HG02884 (cell line): ENCODE data around the gene RASAL1.

Source experiments
- ATAC-seq: cut with Tn5 transposase; IDR thresholded peaks from one replicate; pipeline ENCODE4 v1.9.1; 2021; ENCODE audit warnings: mild to moderate bottlenecking, moderate library complexity; ENCODE audit not compliant: unreplicated experiment

RASAL1 gene

GRCh38 chr12:113162102-113163029 is 26.8 kb upstream of the RASAL1 start:
- ATAC-seq = no peak

GRCh38 chr12:113161415-113162016 is 26.0 kb upstream of the RASAL1 start:
- no peak for ATAC-seq

- no peak for ATAC-seq
Observed at GRCh38 chr12:113159937-113160336, 24.4 kb upstream of the RASAL1 start.

GRCh38 chr12:113158439-113159203 is 23.1 kb upstream of the RASAL1 start:
- no peak for ATAC-seq

DNA sequence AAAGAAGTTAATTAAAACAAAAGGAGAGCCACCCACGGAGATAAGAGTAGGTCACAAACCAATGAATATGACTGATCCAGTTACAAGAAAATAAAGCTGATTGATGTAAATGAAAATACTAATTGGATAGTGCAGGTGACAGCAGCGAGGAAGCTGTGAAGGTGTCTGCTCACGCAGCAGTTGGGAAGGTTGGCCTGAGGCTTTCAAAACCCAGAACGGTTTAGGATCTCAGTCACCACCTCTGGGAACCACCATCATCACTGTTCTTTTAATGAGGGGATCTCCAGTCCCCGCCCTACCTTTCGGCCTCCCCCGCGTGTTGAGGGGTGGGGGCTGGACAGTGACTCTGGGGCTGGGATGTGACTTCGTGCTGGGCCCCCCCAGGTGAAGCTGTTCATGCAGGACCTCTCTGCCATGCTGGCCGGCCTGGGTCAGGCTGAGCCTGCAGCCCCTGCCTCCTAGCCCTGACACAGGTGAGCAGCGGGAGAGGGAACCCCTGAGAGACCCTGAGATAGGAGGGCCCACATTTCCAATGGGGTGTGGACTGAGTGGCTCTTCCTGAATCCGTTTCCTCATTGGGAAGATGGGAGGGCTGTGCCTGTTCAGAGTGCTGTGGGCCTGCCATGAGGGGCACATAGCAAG is 21.8 kb upstream of the RASAL1 start:
- ATAC-seq = no peak

GRCh38 chr12:113155646-113156045 is 20.1 kb upstream of the RASAL1 start:
- ATAC-seq = no peak

DNA sequence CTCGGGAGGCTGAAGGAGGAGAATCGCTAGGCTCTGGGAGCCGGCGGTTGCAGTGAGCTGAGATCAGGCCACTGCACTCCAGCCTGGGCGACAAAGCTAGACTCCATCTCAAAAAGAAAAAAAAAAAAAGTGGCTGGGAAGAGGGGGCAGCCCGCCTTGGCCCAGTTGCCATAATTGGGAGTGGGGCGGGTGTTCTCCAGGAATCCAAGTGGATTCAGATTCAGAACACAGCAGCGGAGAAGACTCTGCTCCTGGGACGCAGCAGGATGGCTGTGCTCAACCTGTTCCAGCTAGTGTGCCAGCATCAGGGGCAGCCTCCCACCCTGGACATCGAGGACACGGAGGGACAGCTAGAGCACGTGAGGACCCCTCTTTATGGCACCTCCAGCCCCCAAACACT is 19.5 kb upstream of the RASAL1 start:
- ATAC-seq = no peak

GRCh38 chr12:113154351-113154973 is 18.9 kb upstream of the RASAL1 start:
- ATAC-seq = no peak

- ATAC-seq = no peak
Observed at GRCh38 chr12:113152835-113153814, 17.6 kb upstream of the RASAL1 start.

DNA sequence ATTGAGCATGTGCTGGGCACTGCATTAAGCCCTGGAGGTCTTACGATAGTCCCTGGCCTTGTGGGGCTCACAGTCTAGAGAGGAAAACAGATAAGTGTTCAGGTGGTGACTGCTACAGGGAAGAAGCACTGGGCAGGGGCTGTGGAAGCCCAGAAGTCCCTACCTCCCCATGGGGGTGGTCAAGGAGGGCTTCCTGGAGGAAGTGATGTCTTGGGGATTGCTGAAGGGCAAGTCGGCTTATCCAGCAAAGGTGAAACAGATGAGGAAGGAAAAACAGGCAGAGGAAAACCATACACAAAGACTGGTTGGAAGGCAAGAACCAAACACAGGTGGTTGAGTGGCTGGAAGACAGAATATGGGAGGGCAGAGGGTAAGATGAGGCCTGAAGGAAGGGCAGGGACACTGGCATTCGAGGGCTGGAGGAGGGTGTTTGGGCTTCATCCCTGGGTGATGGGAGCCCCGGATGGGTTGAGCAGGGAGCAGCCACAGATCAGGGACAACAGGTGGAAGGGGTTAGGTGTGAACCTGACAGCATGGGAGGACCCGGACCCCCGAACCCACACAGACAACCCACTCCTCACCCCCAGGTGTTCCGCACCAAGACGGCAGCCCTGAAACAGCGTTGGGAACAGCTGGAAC is 16.8 kb upstream of the RASAL1 start:
- no peak for ATAC-seq

- ATAC-seq = no peak
Observed at GRCh38 chr12:113151655-113152054, 16.1 kb upstream of the RASAL1 start.

GRCh38 chr12:113149361-113150150 is 14.0 kb upstream of the RASAL1 start, which contains the start of gene CFAP73:
CFAP73 (plus strand) TSS chr12:113149724; CDS start chr12:113149858, 134 bp downstream.
- ATAC-seq = no peak

DNA sequence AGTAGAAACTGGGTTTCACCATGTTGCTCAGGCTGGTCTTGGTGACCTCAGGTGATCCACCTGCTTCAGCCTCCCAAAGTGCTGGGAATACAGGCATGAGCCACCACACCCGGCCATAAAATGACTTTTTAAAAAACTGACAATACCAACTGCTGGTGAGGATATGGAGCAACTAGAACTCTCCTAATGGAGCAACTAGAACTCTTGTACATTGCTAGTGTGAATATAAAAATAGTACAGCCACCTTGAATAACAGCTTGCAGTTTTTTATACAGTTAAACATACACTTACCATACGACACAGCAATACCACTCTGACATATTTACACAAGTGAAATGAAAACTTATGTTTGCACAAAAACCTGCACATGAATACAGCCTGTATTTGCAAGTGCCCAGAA is 11.4 kb upstream of the RASAL1 start:
- ATAC-seq = no peak

DNA sequence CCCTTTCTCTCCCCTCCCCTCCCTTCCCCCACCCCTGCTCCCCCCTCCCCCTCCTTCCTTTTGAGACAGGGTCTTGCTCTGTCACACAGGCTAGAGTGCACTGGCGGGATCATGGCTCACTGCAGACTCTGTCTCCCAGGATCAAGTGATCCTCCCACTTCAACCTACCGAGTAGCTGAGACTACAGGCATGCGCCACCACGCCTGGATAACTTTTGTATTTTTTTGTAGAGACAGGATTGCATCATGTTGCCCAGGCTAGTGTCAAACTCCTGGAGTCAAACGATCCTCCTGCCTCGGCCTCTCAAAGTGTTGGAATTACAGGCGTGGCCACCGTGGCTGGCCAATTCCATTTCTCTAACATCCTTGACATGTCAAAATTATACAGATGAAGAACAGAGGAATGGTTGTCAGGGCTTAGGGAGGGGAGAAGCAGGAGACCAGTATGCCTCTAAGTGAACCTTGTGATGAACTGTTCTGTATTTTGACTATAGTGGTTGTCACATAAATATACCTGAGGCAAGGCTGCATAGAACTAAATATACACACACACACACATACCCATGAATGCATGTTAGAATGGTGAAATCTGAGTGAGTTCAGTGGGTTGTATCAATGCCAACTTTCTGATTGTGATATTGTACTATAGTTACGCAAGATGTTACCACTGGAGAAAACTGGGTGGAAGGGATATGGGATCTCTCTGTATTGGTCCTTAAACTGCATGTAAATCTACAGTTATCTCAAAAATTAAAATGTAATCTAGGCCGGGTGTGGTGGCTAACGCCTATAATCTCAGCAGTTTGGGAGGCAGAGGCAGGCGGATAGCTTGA is 10.4 kb upstream of the RASAL1 start:
- no peak for ATAC-seq

DNA sequence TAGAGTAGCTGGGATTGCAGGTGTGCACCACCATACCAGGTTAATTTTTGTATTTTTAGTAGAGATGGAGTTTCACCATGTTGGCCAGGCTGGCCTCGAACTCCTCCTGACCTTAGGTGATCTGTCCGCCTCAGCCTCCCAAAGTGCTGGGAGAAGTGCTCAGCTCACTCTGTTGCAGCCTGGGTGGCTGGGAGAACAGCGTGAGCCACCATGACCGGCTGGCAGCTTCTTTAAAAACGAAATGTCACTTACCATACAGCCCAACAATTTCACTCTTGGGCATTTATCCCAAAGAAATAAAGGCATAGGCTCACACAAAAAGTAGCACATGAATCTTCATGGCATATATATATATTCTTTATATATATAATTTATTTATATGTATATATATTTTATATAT is 9.2 kb upstream of the RASAL1 start:
- no peak for ATAC-seq

DNA sequence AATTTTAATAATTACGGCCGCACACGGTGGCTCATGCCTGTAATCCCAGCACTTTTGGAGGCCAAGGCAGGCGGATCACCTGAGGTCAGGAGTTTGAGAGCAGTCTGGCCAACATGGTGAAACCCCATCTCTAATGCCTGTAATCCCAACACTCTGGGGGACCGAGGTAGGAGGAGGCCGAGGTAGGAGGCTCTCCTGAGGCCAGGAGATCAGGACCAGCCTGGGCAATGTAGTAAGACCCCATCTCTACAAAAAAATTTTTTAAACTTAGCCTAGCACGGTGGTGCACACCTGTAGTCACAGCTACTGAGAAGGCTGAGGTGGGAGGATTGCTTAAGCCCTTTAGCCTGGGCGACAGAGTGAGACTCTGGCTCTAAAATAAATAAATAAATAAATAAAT is 8.4 kb upstream of the RASAL1 start:
- no peak for ATAC-seq

- no peak for ATAC-seq
Observed at GRCh38 chr12:113142886-113143332, 7.3 kb upstream of the RASAL1 start.
